Measurements from ENCODE around the gene DDX28. TPM values are rescaled to one million over a fixed set of nuclear protein-coding genes. Genes with fewer than 3 reads are reported as not detected.

DDX28 gene
- total RNA-seq, 1 experiment from 2014 or later = 27.4 TPM

Small RNA genes lying within 50 kb of the gene (small RNA-seq; reads per million reads assigned to genes)
- gene RNU6-359P = not detected

Other genes starting within 250 kb of the DDX28 start
- 6.7 and 8.3 TPM in 2 replicates for gene RANBP10, start 216.7 kb downstream of the DDX28 start, total RNA-seq (2014; rRNA removed; shearing (Covaris generic))
- gene TSNAXIP1, start 216.3 kb downstream of the DDX28 start, total RNA-seq (2014; rRNA removed; shearing (Covaris generic)) = 1.1 TPM in 1 of 2 replicates, not detected in the other
- gene THAP11, start 180.9 kb downstream of the DDX28 start, total RNA-seq (2014; rRNA removed; shearing (Covaris generic)) = 66.3 and 80.9 TPM in 2 replicates
- 158 and 183 TPM in 2 replicates for gene NUTF2, start 176.3 kb downstream of the DDX28 start, total RNA-seq (2014; rRNA removed; shearing (Covaris generic))
- 42.8 and 43.2 TPM in 2 replicates for gene CENPT, start 175.5 kb downstream of the DDX28 start, total RNA-seq (2014; rRNA removed; shearing (Covaris generic))
- 107 and 121 TPM in 2 replicates for gene EDC4, start 150.2 kb downstream of the DDX28 start, total RNA-seq (2014; rRNA removed; shearing (Covaris generic))
- gene NRN1L, start 138.3 kb downstream of the DDX28 start, total RNA-seq (2014; rRNA removed; shearing (Covaris generic)) = 0.64 and 2.5 TPM in 2 replicates
- 11.5 and 15.1 TPM in 2 replicates for gene PSKH1, start 130.0 kb downstream of the DDX28 start, total RNA-seq (2014; rRNA removed; shearing (Covaris generic))
- 2.2 and 3.5 TPM in 2 replicates for gene CTRL, start 91.4 kb downstream of the DDX28 start, total RNA-seq (2014; rRNA removed; shearing (Covaris generic))
- 173 and 191 TPM in 2 replicates for gene PSMB10, start 86.4 kb downstream of the DDX28 start, total RNA-seq (2014; rRNA removed; shearing (Covaris generic))
- 1.4 and 3.3 TPM in 2 replicates for gene LCAT, start 79.1 kb downstream of the DDX28 start, total RNA-seq (2014; rRNA removed; shearing (Covaris generic))
- gene SLC12A4, start 54.6 kb downstream of the DDX28 start, total RNA-seq (2014; rRNA removed; shearing (Covaris generic)) = 10.0 and 14.1 TPM in 2 replicates
- not detected in 2 replicates for gene DPEP3, start 42.7 kb downstream of the DDX28 start, total RNA-seq (2014; rRNA removed; shearing (Covaris generic))
- gene DPEP2, start 23.7 kb downstream of the DDX28 start, total RNA-seq (2014; rRNA removed; shearing (Covaris generic)) = not detected in 2 replicates
- gene DPEP2NB, start 7.3 kb downstream of the DDX28 start, total RNA-seq (2014; rRNA removed; shearing (Covaris generic)) = not detected in 2 replicates
- 18.7 and 19.0 TPM in 2 replicates for gene DUS2, start 52 bp upstream of the DDX28 start, total RNA-seq (2014; rRNA removed; shearing (Covaris generic))
- gene NFATC3, start 62.1 kb upstream of the DDX28 start, total RNA-seq (2014; rRNA removed; shearing (Covaris generic)) = 20.4 and 20.8 TPM in 2 replicates
- 104 and 122 TPM in 2 replicates for gene ESRP2, start 212.9 kb upstream of the DDX28 start, total RNA-seq (2014; rRNA removed; shearing (Covaris generic))
- gene PLA2G15, start 222.1 kb upstream of the DDX28 start, total RNA-seq (2014; rRNA removed; shearing (Covaris generic)) = 15.9 and 18.6 TPM in 2 replicates
- gene SLC7A6, start 241.3 kb upstream of the DDX28 start, total RNA-seq (2014; rRNA removed; shearing (Covaris generic)) = 43.2 and 53.7 TPM in 2 replicates